Measurements from ENCODE around the gene ROBO4.

ROBO4 gene

GRCh38 chr11:124887667-124888013 is 10.0 kb downstream of the ROBO4 start:
- DNase-seq = no peak

DNA sequence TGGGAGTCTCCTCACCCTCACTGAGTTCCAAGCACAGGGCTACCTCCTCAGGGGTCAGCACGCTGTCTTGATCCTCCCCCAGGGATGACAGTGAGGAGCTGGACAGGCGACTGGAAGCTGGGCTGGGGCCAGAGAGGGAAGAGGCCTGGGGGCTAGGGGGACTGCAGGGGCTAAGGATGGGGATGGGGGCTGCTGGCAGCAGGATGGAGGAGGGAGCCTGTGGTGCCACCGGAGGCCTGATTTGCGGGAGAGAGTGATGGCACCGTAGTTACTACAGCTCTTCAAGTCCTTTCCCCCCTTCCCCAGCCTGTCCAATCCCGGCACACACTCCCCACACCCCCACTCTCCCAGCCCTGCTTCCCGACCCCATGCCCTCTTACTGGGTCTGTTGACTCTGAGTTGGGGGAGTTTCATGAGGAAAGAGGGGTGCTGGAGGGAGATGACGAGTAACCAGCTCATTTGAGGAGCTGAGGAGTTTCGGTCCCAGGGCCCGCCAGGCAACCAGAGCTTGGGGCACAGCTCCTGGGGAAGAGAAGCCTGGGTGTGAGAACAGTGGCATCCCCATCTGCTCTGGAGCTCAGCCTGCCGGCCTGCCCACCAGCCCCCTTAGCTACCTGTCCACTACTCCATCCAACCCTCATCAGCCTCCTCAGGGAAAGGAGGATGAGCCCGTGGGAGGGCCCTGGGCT is 10.5 kb downstream of the ROBO4 start:
- no peak for DNase-seq

DNA sequence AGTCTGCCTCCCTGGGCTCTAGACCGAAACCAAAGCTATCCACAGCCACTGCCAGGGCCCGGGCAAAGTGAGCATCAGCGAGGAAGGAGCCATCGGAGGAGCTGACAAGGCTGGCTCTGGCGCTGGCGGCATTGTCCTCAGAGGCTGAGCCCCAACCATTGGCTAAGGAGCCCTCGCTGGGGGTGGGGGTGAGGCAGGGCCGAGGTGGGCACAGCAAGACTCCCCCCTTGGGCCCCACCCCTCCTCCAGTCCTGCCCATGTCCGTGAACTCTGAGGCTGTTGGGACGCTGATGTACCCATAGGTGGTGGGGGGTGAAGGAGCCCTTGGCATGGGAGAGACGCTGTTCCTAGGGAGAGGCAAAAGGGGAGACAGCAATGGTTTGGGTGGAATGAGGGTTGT is 11.2 kb downstream of the ROBO4 start:
- DNase-seq = no peak

DNA sequence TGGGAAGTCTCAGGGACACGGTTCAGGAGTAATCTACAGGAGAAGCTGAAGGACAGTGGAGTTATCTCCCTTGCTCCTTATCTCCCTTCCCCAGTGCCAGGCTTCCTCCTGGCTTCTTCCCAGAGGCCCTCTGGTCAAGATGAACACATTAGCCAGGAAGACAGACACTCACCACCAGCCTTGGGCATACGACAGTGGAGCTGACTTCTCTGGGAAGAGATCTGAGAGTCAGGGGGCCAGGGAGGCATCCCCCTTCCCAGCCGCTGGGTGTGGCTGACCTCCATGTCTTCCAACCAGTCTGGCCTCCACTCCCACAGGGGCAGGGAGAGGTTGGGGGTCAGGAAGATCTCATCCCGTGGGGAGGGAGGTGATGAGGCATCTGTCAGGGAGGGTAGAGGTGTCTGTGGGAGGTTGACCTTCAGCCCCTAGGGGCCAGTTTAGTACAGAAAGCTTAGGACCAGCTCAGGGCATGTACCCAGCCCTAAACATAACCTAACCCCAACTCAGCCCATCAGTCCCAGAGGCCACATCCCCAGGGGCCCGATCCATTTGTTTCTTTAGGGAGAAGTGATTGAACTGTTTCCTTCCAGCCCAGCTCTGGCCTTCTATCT is 12.7 kb downstream of the ROBO4 start:
- DNase-seq = no peak

GRCh38 chr11:124884340-124884739 is 13.3 kb downstream of the ROBO4 start:
- DNase-seq = no peak

DNA sequence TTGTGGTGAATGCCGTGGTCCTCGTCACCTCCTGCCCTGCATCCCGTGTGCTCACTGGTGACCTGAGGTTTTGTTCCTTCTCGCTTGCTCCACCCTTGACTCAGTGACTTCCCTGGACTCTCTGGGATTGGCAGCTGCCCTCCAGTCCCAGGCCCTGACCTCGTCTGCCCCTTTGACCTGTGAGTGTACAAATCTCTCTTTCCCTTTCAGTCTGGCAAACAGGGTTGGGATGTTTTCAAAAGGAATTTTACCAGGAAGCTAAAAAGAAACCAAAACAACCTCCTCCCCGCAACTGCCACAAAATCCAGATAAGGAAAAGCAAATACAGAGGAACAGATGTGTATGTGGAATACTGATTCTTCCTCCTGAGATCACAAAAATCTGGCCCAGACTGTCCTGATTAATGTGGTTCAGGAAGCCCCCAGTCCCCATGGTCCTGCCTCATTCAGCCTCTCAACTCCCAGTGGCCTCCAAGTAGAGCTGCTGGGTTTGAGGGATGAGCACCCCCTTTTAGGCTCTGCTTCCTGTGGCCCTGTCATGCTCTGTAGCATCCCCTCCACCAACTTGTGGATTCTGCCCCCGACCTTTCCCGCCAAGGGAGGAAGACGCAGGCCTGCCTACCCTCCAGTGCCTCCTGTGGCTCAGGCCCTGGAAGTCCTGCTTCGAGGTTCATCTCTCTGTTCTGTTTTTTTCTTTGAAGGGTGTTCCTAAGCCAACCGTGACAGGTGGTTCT is 15.2 kb downstream of the ROBO4 start:
- DNase-seq = no peak

- no peak for DNase-seq
Measured at GRCh38 chr11:124880958-124881357, 16.7 kb downstream of the ROBO4 start.

DNA sequence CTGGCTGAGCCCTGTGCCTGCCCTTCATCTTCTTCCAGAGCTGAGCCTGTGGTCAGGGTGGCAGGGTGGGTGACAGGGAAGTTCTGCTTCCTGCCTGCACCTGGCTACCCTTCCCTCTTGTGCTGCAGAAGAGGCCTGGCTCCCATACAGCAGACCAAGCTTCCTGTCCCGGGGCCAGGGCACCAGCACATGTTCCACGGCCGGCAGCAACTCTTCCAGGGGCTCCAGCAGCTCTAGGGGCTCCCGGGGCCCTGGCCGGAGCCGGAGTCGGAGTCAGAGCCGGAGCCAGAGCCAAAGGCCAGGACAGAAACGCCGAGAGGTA is 17.4 kb downstream of the ROBO4 start:
- no peak for DNase-seq

DNA sequence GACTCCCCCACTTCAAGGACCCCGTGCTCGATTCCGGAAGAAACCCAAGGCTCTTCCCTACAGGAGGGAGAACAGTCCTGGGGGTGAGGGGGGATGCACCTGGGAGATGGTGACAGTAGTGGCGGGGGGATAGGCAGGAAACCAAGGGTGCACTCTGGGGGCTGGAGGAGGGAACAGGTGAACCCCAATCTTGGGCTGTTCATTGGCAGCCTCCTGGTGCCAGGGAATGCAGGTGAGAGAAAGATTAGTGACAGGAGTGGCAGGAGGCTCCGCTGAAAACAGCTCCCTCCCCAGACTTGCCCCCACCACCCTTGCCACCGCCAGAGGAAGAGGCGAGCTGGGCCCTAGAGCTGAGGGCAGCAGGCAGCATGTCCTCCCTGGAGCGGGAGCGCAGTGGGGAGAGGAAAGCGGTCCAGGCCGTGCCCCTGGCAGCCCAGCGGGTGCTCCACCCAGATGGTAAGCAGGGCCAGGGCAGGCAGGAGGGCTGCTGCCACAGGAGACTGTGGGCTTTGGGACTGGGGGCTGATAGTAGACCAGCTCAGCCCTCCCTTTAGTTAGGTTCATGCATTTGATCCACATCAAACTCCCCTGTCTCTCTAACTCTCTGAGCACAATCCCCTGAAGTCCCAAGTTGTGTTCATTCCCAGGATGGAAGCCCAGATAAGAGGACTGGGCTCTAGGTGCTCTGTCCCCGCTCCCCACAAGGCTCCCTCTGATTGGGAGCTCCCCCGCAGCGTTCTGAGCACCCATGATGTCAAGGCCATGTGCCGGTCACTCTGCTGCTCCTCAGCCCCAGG is 18.0 kb downstream of the ROBO4 start:
- no peak for DNase-seq

- DNase-seq = no peak
Measured at GRCh38 chr11:124878759-124879492, 18.7 kb downstream of the ROBO4 start.

DNA sequence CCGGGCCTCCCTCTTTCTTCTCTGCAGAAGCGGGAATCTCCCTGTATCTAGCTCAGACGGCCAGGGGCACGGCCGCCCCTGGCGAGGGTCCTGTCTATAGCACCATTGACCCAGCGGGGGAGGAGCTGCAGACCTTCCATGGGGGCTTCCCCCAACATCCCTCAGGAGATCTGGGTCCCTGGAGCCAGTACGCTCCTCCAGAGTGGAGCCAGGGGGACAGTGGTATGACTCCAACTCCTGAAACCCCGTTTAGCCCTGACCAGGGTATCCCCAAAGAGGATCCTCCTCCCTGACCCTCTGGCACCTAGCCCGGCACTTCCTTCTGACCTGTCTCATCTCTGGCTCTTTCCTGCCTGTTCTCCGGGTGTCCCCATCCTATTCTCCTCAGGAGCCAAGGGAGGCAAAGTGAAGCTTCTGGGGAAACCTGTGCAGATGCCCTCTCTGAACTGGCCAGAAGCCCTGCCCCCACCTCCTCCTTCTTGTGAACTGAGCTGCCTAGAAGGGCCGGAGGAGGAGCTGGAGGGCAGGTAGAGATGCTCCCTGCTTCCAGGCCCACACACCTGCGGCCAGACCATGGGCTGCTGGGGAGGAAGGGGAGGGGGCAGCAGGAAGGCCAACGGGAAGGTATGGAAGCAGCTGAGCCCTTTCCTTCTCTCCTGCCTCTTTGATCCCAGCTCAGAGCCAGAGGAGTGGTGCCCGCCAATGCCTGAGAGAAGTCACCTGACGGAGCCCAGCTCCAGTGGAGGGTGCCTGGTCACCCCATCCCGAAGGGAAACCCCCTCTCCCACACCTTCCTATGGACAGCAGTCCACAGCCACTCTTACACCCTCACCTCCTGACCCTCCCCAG is 19.5 kb downstream of the ROBO4 start:
- DNase-seq = no peak

DNA sequence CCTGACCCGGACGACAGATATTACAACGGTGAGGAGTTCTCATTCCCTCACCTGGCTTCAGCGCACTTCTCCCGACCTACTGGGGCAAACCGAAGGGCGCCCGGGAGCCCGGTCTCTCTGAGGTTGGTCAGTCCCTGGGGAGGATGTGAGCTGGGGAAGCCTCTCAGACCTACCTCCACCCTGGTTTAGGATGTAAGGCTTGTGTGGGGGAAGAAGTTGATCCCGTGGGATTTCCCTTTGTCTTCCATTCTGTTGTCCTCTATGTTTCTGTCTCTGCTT is 20.1 kb downstream of the ROBO4 start:
- DNase-seq = no peak

DNA sequence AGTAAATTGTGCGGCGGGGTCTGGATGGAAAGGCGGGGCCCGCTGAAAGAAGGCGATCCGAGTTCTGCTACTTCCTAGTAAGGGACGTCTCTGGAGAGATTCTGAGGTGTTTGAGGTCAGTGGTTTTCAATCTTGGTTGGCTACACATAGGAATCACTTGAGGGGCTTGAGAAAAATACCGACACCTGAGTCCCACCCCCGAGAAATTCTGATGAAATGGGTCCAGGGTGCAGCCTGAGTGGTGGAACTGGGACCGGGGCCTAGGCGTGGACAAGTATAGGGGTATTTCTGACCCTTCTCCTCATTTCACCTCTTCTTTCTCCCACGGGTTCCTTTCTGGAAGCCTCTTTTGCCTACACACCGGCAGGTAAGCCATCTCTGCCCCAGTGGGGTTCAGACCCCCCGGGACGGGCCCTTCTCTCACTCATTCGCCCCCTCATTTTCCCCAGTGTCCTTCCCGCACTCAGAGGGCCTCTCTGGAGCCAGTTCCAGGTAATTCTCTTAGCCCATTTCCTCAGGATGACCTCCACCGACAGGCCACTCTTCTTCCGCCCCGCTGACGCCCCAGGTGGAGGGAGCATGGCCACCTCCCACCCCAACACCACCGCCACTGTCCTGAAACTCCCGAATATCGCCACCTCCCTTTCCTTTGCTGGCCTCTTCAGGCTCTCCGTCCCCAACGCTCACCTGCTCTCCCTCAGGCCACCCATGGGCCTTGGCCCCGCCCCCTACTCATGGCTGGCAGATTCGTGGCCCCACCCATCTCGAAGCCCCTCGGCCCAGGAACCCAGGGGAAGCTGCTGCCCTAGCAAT is 20.6 kb downstream of the ROBO4 start:
- no peak for DNase-seq

DNA sequence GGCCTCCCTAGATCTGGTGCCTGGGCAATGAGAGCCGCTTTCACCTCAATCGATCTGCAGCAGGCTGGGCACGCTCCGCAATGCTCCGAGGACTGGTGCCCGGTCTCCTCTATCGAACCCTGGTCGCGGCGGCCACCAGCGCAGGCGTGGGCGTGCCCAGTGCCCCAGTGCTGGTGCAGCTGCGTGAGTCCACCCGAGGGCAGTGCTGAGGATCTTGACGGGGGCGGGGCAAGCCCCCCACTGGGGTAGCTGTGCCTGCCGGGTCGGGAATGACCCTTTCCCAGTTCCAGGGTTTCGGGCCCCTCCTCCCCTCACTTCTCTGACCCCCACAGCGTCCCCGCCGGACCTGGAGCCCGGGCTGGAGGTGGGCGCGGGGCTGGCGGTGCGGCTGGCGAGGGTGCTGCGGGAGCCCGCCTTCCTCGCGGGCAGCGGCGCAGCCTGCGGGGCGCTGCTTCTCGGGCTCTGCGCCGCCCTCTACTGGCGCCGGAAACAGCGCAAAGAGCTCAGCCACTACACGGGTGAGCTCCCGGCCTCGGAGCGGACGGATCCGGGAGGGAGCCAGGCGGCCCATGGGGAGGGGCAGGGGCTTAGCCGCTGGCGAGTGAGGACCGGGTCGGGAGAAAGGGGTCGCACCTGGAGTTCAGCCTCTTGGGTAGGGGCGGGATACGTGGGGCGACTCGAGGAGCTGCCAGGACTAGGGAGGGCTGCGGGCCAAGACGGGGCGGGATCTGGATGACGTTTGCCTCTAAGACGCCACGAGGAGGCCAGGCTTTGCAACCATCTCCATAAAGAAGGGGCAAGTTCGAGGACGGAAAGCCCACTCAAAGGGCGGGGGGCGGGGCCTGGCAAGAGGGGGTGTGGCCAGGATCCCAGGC is 21.5 kb downstream of the ROBO4 start:
- DNase-seq = peak; percentile 53 to 60

- no peak for DNase-seq
Measured at GRCh38 chr11:124875401-124875800, 22.3 kb downstream of the ROBO4 start.

GRCh38 chr11:124874571-124875255 is 23.0 kb downstream of the ROBO4 start:
- no peak for DNase-seq

GRCh38 chr11:124873951-124874350 is 23.7 kb downstream of the ROBO4 start:
- DNase-seq = no peak

- no peak for DNase-seq
Measured at GRCh38 chr11:124872741-124873140, 24.9 kb downstream of the ROBO4 start.

- DNase-seq = no peak
Measured at GRCh38 chr11:124872280-124872679, 25.4 kb downstream of the ROBO4 start.

DNA sequence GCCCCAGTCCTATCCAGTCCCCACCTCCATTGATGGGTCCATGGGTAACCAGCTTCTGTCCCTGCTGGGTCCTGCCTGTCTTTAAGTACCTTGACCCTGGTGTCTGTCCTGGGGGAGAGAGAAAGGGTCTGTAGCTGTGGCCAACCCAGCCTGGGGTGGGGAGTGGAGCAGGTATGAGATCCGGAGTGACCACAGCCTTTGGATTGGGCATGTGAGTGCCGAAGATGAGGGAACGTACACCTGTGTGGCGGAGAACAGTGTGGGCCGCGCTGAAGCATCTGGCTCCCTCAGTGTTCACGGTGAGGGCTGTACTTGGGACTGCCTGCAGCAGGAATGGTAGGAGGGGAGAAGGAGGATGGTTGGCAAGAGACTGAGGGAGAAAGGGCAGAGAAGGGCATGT is 27.2 kb downstream of the ROBO4 start:
- DNase-seq = no peak

All from Kasumi-1 (cell line).